ENCODE results near the gene ARHGAP42.

Gene ARHGAP42

DNA sequence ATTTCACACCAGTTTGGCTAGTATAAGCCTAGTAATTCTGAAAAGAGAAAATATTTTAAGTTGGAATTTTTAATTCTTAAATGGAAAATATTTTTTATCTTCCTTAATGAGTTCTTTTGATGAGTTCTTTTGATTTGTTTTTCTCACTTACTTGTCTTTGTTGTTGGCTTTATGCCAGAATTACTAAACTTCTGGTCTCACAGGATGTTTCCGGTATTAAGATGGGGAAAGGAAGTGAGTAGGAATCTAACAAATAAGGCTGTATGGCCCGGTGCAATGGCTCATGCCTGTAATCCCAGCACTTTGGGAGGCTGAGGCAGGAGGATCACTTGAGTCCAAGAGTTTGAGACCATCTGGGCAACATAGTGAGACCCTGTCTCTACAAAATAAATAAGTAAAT is 106.4 kb downstream of the ARHGAP42 start:
- H3K4me3 ChIP-seq (ENCODE audit: control insufficient read depth, low read depth, low read length): no peak overlapping the region
- no peak for DNase-seq (ENCODE audit: low read depth)
- TF ChIP-seq, protein P1, sequence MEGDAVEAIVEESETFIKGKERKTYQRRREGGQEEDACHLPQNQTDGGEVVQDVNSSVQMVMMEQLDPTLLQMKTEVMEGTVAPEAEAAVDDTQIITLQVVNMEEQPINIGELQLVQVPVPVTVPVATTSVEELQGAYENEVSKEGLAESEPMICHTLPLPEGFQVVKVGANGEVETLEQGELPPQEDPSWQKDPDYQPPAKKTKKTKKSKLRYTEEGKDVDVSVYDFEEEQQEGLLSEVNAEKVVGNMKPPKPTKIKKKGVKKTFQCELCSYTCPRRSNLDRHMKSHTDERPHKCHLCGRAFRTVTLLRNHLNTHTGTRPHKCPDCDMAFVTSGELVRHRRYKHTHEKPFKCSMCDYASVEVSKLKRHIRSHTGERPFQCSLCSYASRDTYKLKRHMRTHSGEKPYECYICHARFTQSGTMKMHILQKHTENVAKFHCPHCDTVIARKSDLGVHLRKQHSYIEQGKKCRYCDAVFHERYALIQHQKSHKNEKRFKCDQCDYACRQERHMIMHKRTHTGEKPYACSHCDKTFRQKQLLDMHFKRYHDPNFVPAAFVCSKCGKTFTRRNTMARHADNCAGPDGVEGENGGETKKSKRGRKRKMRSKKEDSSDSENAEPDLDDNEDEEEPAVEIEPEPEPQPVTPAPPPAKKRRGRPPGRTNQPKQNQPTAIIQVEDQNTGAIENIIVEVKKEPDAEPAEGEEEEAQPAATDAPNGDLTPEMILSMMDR (IDR thresholded peaks at IDR 0.05; ENCODE audit: control insufficient read depth, insufficient read depth, low read depth, low read length, missing control alignments): no peak

DNA sequence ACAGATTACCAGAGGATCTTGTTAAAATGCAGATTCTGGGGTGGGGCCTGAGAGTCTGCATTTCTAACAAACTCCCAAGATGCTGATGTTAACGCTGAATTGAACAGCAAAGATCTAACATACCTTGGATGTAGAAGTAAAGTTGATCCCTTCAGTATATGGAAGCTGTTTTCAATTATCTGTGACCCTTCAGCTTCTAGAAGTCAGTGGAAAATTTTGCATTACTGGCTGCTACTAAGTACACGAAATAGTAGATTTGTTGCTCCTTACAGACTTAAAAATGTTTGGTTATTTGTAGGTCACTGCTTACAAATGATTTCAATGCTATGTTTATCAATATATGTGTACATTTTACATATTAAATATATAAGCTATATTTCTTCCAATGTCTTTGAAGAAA is 107.4 kb downstream of the ARHGAP42 start:
- DNase-seq (ENCODE audit: low read depth): no peak
- TF ChIP-seq, protein P1 (IDR thresholded peaks at IDR 0.05; ENCODE audit: control insufficient read depth, insufficient read depth, low read depth, low read length, missing control alignments): no peak
- H3K4me3 ChIP-seq (ENCODE audit: control insufficient read depth, low read depth, low read length): no peak overlapping the region

DNA sequence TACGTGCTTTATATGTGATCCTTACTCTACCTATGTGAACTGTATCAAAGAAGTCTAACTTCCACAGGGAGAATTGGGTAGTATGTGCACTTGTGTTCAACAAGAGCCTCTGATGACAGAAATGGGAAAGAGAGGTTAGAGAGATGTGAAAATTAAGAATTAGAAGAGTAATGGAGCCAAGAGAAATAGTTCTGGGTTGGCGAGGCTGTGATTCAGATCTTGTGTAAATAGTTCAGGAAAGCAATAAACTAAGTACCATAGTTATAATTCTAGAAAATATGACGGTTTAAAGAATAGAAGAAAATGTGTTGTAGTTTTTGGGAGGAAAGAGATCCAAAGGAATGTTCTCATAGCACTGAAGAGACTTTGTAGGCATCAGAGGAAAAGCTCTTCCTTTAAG is 112.4 kb downstream of the ARHGAP42 start:
- no peak for DNase-seq (ENCODE audit: low read depth)
- TF ChIP-seq, protein P1 (IDR thresholded peaks at IDR 0.05; ENCODE audit: control insufficient read depth, insufficient read depth, low read depth, low read length, missing control alignments): no peak
- no peak overlapping the region for H3K4me3 ChIP-seq (ENCODE audit: control insufficient read depth, low read depth, low read length)

DNA sequence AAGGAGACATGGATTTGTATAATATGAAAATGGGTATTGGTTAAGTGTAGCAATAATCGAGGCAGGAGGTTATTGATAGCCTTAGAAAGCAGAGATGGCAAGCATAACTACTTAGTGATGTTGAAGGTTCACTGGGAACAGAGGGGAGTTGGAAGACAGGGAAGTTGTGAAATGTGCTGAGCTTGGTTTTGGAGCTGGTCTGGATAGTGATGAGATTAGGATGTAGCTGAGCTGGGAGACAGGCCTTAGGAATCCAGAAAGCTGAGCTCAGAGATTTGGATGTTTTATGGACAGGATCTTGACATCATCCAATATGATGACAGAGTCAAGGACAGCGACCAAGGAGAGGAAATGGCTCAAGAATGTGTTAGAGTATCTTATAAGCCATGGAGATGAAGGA is 113.1 kb downstream of the ARHGAP42 start:
- no peak for DNase-seq (ENCODE audit: low read depth)
- no peak overlapping the region for H3K4me3 ChIP-seq (ENCODE audit: control insufficient read depth, low read depth, low read length)
- TF ChIP-seq, protein P1 (IDR thresholded peaks at IDR 0.05; ENCODE audit: control insufficient read depth, insufficient read depth, low read depth, low read length, missing control alignments): no peak

DNA sequence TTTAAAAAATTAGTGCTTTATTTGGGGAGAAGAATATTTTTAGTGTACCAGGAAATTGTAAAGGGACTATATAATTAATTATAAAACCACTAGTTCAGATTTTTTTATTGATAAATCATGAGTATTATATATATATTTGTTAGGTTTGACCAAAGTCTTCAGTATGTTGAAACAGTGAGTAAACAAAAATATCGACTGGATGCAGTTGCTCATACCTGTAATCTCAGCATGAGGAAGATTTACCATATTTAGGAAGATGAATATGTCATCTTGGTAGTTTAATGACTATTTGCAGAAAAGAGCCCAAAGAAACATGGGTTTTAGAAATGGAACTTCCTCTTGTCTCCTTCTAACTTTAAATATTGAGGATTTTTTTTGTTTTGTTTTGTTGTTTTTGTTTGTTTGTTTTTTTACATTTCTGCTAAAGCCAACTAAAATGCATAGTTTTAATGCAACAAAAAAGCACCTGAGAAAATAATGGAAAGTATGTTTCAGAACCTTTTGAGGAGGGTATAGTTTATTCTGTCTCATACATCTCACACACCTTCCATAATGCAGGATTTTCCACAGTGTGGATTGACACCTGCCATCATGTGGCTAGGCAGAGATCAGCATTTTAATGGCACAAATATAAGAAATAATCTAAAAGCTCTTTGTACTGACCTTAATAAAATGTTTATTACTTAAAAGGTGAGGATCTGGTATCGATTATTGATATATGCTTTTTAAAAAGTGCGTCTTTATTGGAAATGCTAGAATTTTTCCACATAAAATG is 114.3 kb downstream of the ARHGAP42 start:
- no peak for DNase-seq (ENCODE audit: low read depth)
- H3K4me3 ChIP-seq (ENCODE audit: control insufficient read depth, low read depth, low read length): no peak overlapping the region
- TF ChIP-seq, protein P1 (IDR thresholded peaks at IDR 0.05; ENCODE audit: control insufficient read depth, insufficient read depth, low read depth, low read length, missing control alignments): no peak

DNA sequence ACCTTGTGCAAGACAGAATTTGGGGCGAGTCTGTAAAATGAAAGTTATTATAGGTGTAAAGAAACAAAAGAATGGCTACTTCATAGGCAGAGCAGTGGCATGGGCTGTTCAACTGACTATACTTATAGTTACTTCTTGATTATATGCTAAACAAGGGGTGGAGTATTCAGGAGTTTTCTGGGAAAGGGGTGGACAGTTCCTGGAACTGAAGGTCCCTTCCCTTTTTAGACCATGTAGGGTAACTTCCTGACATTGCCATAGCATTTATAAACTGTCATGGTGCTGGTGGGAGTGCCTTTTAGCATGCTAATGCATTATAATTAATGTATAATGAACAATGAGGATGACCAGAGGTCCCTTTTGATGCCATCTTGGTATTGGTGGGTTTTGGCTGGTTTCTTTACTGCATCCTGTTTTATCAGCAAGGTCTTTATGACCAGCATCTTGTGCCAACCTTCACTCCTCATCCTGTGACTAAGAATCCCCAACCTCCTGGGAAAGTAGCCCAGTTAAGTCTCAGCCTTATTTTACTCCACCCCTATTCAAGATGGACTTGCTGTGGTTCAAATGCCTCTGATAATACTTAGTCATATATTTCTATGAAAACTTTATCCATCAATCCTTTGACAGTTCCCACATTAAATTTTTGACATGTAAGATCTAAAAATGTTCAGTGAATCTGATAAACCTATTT is 118.6 kb downstream of the ARHGAP42 start:
- H3K4me3 ChIP-seq (ENCODE audit: control insufficient read depth, low read depth, low read length): no peak overlapping the region
- TF ChIP-seq, protein P1 (IDR thresholded peaks at IDR 0.05; ENCODE audit: control insufficient read depth, insufficient read depth, low read depth, low read length, missing control alignments): no peak
- peak; percentile 34 for DNase-seq (ENCODE audit: low read depth)
